ENCODE measurements around the gene AP2M1. TPM values are rescaled to one million over a fixed set of nuclear protein-coding genes. Genes with fewer than 3 reads are reported as not detected.

Gene AP2M1
- total RNA-seq, 4 donors from 2014 or later = 178 to 227 (median 198) TPM

- TF ChIP-seq CTCF (IDR thresholded peaks at IDR 0.05; ENCODE audit: low read depth) = no peak
Measured at GRCh38 chr3:184169896-184170875, 4.5 kb upstream of the AP2M1 start.

GRCh38 chr3:184171562-184171961 lies 3.1 kb upstream of the AP2M1 start:
- TF ChIP-seq CTCF (IDR thresholded peaks at IDR 0.05; ENCODE audit: low read depth) = no peak

DNA sequence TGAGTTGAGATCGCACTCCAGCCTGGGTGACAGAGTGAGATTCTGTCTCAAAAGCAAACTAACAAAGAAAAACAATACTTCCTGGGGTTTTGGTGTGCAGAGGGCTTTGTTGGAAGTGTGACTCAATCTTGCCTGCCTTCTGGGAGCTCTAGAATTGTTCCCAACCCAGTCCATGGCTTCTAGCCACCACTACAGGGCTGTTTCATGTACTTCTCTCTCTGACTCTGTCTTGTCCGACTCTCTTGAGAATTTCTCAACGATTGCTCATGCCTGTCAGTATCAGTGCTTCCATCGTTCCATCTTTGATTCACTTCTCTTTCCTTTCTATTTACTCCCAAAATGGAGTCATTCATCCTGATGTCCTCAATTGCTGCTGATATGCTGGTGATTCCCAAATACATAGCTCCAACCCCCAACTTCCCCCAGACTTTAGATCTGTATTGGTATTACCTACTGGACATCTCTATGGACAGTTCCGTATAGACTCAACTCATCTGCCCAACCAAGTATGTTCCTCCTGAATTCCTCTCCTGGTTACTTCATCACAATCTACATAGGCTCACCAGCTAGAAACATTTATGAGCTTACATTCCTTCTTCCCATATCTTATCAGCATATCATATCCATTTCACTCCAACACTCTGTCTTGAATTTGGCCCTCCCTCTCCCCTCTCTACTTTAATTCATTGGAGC lies 1.8 kb upstream of the AP2M1 start:
- no peak for TF ChIP-seq CTCF (IDR thresholded peaks at IDR 0.05; ENCODE audit: low read depth)

DNA sequence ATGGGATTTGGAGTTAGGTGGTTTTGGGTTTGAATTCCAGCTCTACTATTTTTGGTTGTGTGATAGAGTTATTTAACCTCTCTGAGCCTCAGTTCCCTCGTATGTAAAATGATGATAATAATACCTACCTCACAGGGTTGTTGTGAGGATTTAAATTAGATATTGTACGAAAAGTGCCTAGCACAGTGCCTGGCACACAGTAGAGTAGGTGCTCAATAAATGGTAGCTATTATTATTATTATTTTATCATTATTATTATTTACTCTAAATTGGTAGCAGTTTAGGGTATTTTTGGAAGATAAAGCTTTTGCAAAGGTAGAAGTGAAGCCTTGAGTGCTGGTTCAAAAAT lies 1.3 kb upstream of the AP2M1 start:
- no peak for TF ChIP-seq CTCF (IDR thresholded peaks at IDR 0.05; ENCODE audit: low read depth)

DNA sequence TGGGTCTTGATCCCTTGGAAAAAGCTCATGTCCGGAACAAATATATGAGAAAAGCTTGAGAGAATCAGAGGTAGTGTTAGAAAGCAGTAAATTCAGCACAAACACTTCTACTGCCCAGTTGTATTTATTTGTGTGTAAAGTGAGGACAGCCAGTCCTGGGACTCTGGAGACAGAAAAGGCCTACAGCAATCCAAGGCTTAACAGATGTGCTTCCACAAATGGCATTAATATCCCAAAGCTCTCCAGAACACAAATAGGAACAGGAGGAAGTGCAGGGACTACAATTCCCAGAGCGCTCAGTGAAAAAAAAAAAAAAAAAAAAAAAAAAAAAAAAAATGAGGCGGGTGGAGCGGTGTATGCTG lies 390 bp upstream of the AP2M1 start:
- TF ChIP-seq CTCF (IDR thresholded peaks at IDR 0.05; ENCODE audit: low read depth) = no peak

DNA sequence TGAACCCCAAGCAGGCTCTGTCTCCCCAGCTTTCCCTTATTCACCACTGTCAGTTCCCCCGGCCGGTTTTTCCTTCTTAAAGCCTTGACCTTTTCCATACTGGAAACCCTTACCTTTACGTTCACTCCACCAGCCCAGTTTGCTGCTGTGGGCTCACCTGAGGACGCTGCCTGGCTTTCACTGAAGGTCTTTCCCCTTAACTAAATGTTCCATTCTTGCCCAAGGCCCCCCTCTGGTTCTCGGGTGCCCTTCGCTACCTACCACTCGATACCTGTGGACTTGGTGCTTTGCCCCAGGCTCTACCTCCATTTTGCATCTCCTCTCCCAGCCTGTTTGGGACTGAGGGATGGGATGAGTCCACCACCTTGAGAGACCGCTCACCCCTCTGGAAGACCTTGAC lies 851 bp downstream of the AP2M1 start:
- no peak for TF ChIP-seq CTCF (IDR thresholded peaks at IDR 0.05; ENCODE audit: low read depth)

- TF ChIP-seq CTCF (IDR thresholded peaks at IDR 0.05; ENCODE audit: low read depth) = no peak
Measured at GRCh38 chr3:184175981-184176376, 1.3 kb downstream of the AP2M1 start.
